Hindlimb muscle (tissue), 1 donor: ENCODE measurements around the gene SMPD2. TPM values are rescaled to one million over a fixed set of nuclear protein-coding genes. Genes with fewer than 3 reads are reported as not detected.

Experiments
- DNase-seq: peaks from one replicate; pipeline ENCODE4 v3.0.0-alpha.2; 2013
- polyA plus RNA-seq: library from polyadenylated mRNA; unstranded; fragments of 120-200 nt; gene quantifications from one replicate; pipeline ENCODE4 v1.2.1, GENCODE V29; 2013; ENCODE audit not compliant: insufficient read length

The SMPD2 gene
- polyA plus RNA-seq = 3.9 TPM

DNA sequence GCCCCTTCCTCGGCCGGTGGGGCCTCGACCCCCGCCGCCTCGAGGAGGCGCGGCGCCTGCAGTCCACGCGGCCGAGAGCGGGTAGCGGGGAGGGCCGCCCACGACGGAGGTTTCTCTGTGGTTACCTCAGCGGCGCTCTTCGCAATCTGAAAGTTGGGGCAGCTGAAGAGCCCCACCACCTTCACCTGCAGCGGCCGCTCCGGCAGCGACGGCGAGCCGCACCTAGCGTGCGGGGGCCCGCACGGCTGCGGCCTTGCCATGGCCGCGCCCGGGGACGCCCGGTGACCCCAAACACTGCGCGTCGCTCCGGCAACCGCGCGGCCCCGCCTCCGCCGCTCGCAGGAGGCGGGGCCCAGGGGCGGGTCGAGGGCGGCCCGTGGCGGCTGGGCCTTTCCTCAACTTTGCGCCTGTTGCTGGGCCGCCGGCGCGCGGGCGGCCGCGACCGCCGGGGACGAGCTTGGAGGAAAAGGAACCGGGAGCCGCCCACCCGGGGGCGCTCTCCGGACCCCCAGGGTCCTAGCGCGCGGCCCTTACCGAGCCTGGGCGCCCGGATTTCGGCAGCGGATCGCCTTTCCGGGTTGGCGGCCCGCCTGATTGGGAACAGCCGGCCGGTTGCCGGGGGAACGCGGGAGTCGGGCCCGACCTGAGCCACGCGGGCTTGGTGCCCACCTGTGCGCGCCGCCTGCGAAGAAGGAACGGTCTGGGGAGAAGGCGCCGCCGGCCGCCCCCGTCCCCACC is at the start of gene SMPD2, which contains the start of gene PPIL6:
Gene SMPD2 (plus strand): TSS at position 394 of the 738 bp plus-strand sequence. CDS start 398 bp downstream, outside the sequence.
Gene PPIL6 (minus strand): TSS at position 298 of the 738 bp plus-strand sequence. CDS start 38 bp downstream, at position 260.
- peak; percentile 97 for DNase-seq

GRCh38 chr6:109393157-109393885 is 47.2 kb upstream of the SMPD2 start:
- no peak for DNase-seq

GRCh38 chr6:109393886-109394281 is 46.6 kb upstream of the SMPD2 start:
- DNase-seq = no peak

DNA sequence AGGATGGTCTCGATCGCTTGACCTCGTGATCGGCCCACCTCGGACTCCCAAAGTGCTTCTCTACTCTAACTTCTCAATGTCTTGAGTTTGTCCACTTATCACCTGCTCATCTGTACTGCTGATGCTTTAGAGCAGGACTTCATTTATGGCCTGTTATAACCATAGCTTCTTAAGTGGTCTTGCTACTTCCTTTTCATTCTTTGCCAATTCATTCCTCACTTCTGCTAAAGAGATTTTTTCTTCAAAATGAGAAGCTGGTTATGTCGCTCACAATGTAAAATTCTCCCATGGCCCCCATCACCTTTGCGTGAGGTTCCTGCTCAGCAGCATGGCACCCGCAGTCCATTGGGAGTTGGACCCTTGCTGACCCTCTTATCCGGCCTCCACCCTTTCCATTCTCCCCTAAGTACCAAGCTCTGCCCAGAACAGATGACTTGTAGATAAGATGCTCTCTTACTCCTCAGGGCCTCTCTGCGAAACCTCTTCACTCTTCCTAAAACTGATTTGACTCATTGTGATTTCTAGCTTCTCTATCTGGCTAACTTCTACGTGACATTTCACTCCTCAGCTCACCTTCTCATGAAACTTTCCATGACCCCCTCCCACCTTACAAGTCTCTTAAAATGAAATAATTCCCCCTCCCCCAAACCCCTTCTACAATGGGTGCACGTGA is 44.3 kb upstream of the SMPD2 start:
- no peak for DNase-seq

GRCh38 chr6:109397020-109397419 is 43.5 kb upstream of the SMPD2 start:
- no peak for DNase-seq

DNA sequence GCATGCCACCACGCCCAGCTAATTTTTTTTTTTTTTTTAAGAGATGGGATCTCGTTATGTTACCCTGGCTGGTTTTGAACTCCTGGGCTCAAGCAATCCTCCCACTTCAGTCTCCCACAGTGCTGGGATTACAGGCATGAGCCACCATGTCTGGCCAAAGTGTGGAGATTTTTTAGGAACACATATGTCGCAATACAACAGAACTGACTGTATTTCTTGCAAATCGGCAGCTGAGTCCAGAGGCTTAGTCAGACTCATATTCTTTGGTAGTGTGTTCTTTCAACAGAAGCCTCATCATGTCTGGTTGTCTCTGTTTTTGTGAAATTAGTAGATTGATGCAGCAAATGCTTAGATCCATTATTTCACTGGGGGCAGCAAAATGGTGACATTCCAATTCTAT is 34.3 kb upstream of the SMPD2 start:
- no peak for DNase-seq

DNA sequence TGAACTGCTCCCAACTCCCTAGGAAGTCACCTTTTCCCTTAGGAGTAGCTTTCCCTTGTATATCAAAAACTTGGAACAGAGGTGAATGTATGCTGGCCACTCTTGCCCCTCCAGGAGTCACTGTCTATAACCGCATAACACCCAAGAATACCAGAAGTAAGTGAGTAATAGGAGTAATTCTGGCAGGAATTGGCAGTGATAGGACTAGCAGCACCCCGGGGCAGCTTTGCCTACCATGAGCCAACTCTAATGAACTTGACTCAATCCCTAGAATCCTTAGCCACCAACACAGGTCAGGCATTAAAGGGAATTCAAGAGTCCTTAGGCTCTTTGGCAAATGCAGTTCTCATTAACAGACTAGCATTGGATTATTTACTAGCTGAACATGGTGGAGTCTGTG is 29.5 kb upstream of the SMPD2 start:
- no peak for DNase-seq

DNA sequence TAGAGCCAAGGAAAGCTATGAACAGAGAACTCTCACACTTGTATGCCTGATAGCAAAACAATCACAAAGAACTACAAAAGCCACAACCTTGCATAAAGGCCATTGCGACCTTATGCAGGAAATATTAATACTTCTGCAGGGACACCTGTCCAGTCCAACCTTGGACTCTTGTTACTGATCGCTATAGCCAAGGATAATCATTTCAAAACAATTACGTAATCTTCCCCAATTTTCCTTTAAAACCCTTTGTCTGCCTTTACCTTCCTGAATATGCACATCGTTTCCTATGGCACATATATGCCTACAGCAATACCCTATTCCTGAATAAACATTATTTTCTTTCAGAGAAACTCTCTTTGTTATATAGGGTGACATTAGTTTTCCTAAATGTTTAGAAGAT is 22.9 kb upstream of the SMPD2 start:
- no peak for DNase-seq

DNA sequence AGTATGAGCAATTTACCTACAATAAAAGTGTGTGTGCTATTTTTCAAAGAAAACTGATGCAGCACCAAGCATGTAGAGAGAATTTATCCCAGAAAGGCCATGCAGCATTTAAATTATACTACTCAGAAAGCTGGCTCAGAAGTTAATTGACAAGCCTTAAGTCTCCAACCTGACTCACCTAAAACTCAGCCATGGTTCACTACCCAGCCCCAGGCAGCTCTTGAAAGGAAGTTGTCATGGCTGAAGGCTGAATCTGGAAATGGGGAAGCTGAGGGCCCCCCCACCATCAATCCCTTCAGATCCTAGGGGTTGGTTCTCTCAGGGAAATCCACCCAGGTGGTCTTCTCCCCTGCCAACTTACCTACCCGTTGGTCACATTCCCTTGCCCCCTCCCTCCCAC is 19.8 kb upstream of the SMPD2 start:
- no peak for DNase-seq

- no peak for DNase-seq
These were observed 19.3 kb upstream of the SMPD2 start for GRCh38 chr6:109421184-109421583.

GRCh38 chr6:109424946-109425345 is 15.6 kb upstream of the SMPD2 start:
- DNase-seq = no peak

GRCh38 chr6:109428889-109429477 is 11.5 kb upstream of the SMPD2 start:
- peak; percentile 80 for DNase-seq

GRCh38 chr6:109429496-109429895 is 11.0 kb upstream of the SMPD2 start:
- no peak for DNase-seq

DNA sequence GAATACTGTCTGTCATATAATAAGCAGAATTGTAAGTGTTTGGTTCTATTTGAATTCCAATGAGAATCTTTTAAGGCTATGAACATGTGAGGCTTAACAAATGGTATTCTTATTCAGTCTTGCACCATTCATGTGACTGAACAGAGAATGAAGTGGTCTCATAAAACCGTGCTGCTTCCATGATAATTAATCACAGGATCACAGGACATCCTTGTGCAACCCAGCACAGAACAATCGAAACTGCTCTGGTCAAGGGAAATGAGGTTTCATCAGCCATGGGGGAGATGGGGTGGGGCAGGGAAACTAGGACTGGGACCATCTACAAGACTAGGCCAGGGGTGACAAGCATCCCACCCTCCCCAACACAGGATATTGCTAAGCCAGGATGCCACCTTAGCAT is 6.1 kb upstream of the SMPD2 start:
- no peak for DNase-seq

DNA sequence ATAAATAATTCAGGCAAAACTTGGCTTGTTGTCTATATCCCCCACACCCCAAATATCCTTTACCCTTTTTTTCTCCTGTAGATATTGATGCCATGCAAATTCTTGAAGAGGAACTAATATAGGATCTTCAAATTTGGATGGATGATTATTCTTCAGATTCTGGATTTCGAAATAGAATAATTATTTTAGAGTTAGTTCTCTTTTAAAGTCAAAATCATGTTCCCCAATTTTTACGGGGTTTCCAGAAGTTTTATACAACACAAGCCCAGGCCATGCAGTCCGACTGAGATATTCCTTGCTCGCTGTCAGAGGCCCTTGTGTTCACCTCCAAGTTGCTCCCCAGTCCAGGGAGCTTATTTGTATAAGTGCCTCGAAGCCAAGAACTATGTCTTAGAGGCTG is 4.5 kb upstream of the SMPD2 start:
- no peak for DNase-seq

DNA sequence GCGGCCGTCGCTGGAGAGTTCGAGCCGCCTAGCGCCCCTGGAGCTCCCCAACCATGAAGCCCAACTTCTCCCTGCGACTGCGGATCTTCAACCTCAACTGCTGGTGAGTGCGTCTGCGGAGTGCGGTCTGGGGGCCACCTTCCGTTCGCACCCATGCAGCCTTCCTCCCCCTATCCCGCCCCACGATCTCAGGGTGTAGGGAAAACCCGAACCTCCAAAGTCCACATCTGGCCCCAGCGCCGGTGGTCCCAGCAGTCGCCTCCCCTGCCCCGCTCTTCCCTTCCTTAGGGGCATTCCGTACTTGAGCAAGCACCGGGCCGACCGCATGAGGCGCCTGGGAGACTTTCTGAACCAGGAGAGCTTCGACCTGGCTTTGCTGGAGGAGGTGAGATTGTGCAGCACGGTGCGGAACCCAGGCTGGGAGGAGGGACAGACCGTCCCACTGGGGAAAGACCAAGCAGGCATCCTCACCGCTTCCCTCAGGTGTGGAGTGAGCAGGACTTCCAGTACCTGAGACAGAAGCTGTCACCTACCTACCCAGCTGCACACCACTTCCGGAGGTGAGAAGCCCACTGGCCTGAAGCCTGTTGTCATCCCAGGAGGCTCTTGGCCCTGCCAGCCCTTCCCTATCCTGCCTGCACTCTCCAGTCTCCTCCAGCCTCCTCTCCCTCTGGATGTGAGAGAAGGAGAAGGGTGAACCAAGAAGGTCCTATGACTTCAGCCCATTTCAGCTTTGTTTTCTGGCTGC is 719 bp downstream of the SMPD2 start:
- DNase-seq = no peak

DNA sequence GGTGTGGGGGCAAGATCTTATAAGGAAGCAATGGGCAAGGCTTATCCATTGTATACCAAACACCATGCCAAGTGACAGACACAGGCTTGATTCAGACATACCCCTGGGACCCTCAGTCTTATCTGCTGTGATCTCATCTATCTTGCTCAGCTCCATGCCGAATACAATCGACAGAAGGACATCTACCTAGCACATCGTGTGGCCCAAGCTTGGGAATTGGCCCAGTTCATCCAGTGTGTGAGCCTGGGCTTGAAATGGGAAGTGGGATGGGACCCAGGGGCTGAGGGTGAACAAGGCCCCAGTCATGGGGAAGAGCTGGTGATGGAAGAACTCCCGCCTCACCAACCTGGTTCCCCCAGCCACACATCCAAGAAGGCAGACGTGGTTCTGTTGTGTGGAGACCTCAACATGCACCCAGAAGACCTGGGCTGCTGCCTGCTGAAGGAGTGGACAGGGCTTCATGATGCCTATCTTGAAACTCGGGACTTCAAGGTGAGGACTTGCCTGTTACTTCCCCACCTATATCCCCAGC is 1.9 kb downstream of the SMPD2 start:
- DNase-seq = no peak

GRCh38 chr6:109443425-109443950 is 3.0 kb downstream of the SMPD2 start:
- DNase-seq = no peak

- no peak for DNase-seq
These were observed 4.9 kb downstream of the SMPD2 start for GRCh38 chr6:109445382-109445781.

GRCh38 chr6:109446072-109446471 is 5.5 kb downstream of the SMPD2 start:
- DNase-seq = no peak

GRCh38 chr6:109446541-109446940 is 6.0 kb downstream of the SMPD2 start:
- no peak for DNase-seq

- DNase-seq = no peak
These were observed 6.6 kb downstream of the SMPD2 start for GRCh38 chr6:109447087-109447486.
